Heart left ventricle (tissue), 13 donors: ENCODE results near the gene HSPA4L.

ENCODE experiments used
- CTCF ChIP-seq, 12 donors: fragments of 200-600 bp; sonication (generic) in 4 of 12; IDR thresholded peaks; one replicate each; pipeline versions ENCODE4 v1.5.0 to v1.8.0; 2018 to 2022; ENCODE audit warnings: antibody characterized with exemption in 12 of 12, mild to moderate bottlenecking in 5 of 12
- POLR2A ChIP-seq, 2 donors: fragments of 450-650 bp; IDR thresholded peaks; one replicate each; pipeline ENCODE4 v1.6.1; 2017; ENCODE audit warnings: antibody characterized with exemption in 2 of 2, mild to moderate bottlenecking in 2 of 2, moderate library complexity in 2 of 2
- donor health status: ischemic (EF 13 %, LVEDD 7.1; RV severe dilation, severe dysfunction).
- donor health status: DM: no; HTN: yes; CAD: no.
- donor health status: DM: no; HTN: no; CAD: no.
- donor health status: ischemic (EF 25% LVEDD 6.9; RV normal size, moderate dysfunction).
- donor health status: ischemic (EF 25% LVEDD 5.7; RV mildly dilated, moderate dysfunction).
- donor health status: ischemic (EF 35%, LVEDD 5.7; RV mildly dilated, moderate dysfunction).
- donor health status: nonischemic (EF 11% LVEDD 7.7; RV severe dilation, severe dysfunction).
- donor health status: DM: yes; HTN: yes; CAD: no.
- donor health status: PGD.
- donor health status: ischemic (EF 29% LVEDD 5.4; RV normal size, mild dysfunction).
- donor health status: nonischemic (EF 23%, LVEDD 6.1; RV moderate dilation, normal function).

- TF ChIP-seq CTCF (IDR thresholded peaks at IDR 0.05) (no peak), POLR2A (IDR thresholded peaks at IDR 0.05) (no peak)
These were observed 107.8 kb downstream of the HSPA4L start for GRCh38 chr4:127889903-127890302.
